Ectodermal cell (in vitro differentiated cells): ENCODE data around the gene ZMYM4.
"Not testable (repeated sequence)": the region's sequence is repeated elsewhere in the genome, so short reads cannot be mapped to it uniquely, and the experiment has no call there.

Source experiments
- H3K27ac ChIP-seq: 2 replicates; pipeline ENCODE4 v1.7.0; 2013; ENCODE audit warnings: mild to moderate bottlenecking, low read depth, low read length; ENCODE audit not compliant: insufficient read depth, poor library complexity, severe bottlenecking
- H3K27me3 ChIP-seq: 2 replicates; pipeline ENCODE4 v1.7.0; 2013; ENCODE audit warnings: mild to moderate bottlenecking, low read length; ENCODE audit not compliant: insufficient read depth, control insufficient read depth, poor library complexity, severe bottlenecking
- H3K36me3 ChIP-seq: one replicate; pipeline ENCODE4 v1.7.0; 2013; ENCODE audit warnings: low read length; ENCODE audit not compliant: control insufficient read depth, insufficient read depth
- H3K4me1 ChIP-seq: one replicate; pipeline ENCODE4 v1.7.0; 2013; ENCODE audit warnings: low read length; ENCODE audit not compliant: control insufficient read depth, insufficient read depth
- H3K4me3 ChIP-seq: 2 replicates; pipeline ENCODE4 v1.7.0; 2013; ENCODE audit warnings: low read depth, low read length, control low read depth; ENCODE audit not compliant: insufficient read depth
- H3K9me3 ChIP-seq: 2 replicates; pipeline ENCODE4 v1.7.0; 2013; ENCODE audit warnings: mild to moderate bottlenecking, low read length, moderate library complexity; ENCODE audit not compliant: control insufficient read depth
- WGBS, 2 experiments: methylation state at CpG; one replicate each; pipeline ENCODE4 v1.1.7; 2013; ENCODE audit warnings: missing lambda C conversion rate in 2 of 2; 5-methylcytosine and 5-hydroxymethylcytosine counted together

ZMYM4 gene

DNA sequence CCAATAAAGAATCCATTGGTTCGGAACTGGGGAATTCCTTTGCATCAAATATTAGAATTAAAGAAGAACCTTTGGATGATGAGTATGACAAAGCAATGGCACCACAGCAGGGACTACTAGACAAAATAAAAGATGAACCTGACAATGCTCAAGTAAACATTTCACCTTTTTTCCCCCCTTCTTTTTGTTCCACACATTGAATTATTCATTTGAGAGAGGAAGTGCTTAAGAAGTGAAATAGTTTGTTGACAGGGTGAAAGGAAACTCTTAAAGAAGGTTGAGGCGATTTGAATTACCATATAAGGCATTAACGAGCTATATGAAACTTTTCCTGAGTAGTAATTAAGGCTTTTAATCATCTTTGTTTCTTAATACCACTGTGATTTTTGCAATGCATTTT, 93.1 kb downstream of the ZMYM4 start:
- Histone ChIP-seq H3K36me3 (peaks cover 7% of the 10 kb centered on the region), H3K4me1 (no peaks in the 10 kb centered on the region), H3K27ac (no peak overlapping the region), H3K4me3 (no peak overlapping the region), H3K9me3 (no peaks in the 10 kb centered on the region), H3K27me3 (no peaks in the 10 kb centered on the region)
- WGBS, 2 experiments, result 86 to 96% methylated on average over 3 of the region's 3 CpGs

DNA sequence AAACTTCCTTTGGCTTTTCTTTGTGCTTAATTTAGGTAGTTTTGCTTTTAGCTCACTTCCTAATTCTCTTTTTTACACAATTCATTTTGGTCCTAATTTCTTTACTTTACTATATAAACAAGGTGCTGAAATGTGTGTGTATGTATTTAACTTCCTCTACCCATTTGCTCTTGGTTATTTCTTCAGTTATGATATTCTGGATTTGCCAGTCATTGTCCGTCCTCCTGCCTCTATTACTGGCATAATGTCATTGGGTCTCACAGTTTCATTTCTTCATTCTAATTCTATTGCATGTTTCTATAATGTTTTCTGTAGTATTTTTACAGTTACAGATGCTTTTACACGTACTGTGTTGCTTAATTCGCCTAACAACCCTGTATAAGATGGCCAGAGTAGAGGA, 96.2 kb downstream of the ZMYM4 start:
- H3K27ac ChIP-seq, result no peak overlapping the region
- H3K36me3 ChIP-seq, result peaks cover 7% of the 10 kb centered on the region
- no peaks in the 10 kb centered on the region for H3K27me3 ChIP-seq
- 100% methylated on average over 2 of the region's 3 CpGs for WGBS, 2 experiments
- no peaks in the 10 kb centered on the region for H3K4me1 ChIP-seq
- H3K9me3 ChIP-seq, result no peaks in the 10 kb centered on the region
- H3K4me3 ChIP-seq, result no peak overlapping the region

DNA sequence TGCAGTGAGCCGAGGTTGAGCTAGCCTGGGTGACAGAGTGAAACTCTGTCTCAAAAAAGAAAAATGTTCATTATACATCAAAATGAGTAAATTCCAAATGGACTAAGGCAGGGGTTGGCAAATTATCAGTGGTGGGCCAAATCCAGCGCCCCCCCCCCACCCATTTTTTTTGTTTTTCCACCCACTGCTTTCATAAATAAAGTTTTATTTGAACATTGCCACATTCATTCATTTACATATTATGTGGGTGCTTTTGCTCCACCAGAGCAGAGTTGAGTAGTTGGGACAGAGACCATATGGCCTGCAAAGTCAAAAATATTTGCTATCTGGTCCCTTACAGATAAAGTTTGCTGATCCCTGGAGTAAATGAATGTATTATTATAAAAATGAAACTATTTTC, 99.4 kb downstream of the ZMYM4 start:
- 81 to 100% methylated on average over 1 to 2 of the region's 2 CpGs for WGBS, 2 experiments
- Histone ChIP-seq H3K36me3 (no peaks in the 10 kb centered on the region), H3K27ac (no peak overlapping the region), H3K4me1 (no peaks in the 10 kb centered on the region), H3K27me3 (no peaks in the 10 kb centered on the region), H3K9me3 (no peaks in the 10 kb centered on the region), H3K4me3 (no peak overlapping the region)

DNA sequence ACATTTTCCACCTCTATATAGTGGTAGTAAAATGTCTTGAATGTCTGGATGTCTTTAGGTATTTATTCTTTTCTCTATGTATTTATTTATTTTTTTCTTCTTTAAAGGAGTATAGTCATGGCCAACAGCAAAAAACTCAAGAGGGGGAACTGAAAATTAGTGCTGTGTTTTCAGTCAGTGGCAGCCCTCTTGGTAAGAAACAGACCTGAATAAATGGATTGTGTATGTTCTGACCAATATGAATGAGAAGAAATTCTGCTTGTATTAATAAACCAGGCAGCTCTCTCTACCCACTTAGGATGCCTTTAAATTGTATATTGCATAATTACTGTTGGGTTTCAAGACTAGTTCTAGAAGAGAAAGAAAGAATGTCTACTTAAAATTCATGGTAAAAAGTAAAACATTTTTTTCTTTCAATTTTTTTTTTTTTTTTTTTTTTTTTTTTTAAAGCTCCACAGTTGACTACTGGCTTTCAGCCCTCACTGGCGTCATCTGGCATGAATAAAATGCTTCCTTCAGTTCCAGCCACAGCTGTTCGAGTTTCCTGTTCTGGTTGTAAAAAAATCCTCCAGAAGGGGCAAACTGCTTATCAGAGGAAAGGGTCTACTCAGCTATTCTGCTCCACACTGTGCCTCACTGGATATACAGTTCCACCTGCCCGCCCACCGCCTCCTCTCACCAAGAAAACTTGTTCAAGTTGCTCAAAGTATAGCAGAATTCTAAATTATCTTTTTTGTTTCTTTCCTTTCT, 101.6 kb downstream of the ZMYM4 start:
- H3K27ac ChIP-seq, result no peak overlapping the region
- H3K36me3 ChIP-seq, result no peaks in the 10 kb centered on the region
- H3K27me3 ChIP-seq, result no peaks in the 10 kb centered on the region
- 92 to 94% methylated on average over 4 of the region's 4 CpGs for WGBS, 2 experiments
- H3K9me3 ChIP-seq, result no peaks in the 10 kb centered on the region
- no peak overlapping the region for H3K4me3 ChIP-seq
- no peaks in the 10 kb centered on the region for H3K4me1 ChIP-seq

DNA sequence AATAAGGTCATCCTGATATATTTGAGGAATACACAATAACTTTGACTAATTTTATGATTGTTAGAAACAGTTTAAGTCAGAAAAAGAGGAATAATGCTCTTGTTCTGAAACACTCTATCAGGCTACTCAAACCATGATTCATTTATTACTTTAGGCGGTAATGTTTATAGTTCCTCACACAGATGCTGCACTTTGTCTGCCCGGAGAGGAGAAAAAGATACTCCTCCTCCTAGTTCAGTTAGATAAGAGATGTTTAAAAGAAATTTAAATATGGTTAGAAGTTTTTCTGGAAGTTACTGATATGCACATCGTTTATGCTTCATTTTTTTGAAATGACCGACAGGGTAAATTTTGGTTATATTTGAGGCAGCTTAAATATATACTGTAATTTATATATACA, 103.0 kb downstream of the ZMYM4 start:
- H3K4me1 ChIP-seq, result no peaks in the 10 kb centered on the region
- H3K4me3 ChIP-seq, result no peak overlapping the region
- H3K27ac ChIP-seq, result no peak overlapping the region
- no peaks in the 10 kb centered on the region for H3K27me3 ChIP-seq
- no peaks in the 10 kb centered on the region for H3K9me3 ChIP-seq
- WGBS, 2 experiments, result 94 to 100% methylated on average over 2 to 4 of the region's 4 CpGs
- H3K36me3 ChIP-seq, result no peaks in the 10 kb centered on the region

DNA sequence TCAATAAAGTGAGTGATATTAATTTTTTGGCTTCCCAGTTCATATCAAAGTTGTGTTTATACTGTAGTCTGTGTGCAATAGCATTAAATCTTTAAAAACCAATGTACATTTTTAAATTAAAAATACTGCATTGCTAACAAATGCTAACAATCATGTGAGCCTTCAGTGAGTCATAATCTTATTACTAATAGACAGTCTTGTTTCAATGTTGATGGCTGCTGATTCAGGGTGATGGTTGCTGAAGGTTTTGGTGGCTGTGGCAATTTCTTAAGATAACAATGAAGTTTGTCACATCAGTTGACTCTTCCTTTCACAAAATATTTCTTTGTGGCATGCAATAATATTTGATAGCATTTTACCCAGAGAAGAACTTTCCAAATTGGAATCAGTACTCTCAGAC, 109.0 kb downstream of the ZMYM4 start:
- no peaks in the 10 kb centered on the region for H3K27me3 ChIP-seq
- H3K9me3 ChIP-seq, result no peaks in the 10 kb centered on the region
- no peak overlapping the region for H3K4me3 ChIP-seq
- H3K36me3 ChIP-seq, result peaks cover 4% of the 10 kb centered on the region
- no peak overlapping the region for H3K27ac ChIP-seq
- no peaks in the 10 kb centered on the region for H3K4me1 ChIP-seq

DNA sequence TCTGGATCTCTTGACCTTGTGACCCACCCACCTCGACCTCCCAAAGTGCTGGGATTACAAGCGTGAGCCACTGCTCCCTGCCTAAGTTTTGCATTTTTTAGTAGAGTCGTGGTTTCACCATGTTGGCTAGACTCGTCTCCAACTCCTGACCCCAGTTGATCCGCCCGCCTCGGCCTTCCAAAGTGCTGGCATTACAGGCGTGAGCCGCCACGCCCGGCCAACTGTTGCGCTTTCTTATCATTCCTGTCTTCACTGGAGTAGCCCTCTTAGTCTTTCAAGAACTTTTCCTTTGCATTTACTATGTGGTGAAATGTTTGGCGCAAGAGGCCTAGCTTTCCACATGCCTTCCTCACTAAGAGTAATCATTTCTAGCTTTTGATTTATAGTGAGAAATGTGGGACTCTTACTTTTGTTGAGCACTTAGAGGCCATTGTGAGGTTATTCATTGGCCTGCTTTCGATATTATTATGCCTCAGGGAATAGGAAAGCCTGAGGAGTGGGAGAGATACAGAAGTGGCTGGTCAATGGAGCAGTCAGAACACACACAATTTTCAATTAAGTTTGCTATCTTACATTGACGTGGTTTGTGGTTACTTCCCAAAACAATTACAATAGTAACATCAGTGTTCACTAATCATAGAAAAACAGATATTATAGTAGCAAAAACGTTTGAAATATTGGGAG, 111.0 kb downstream of the ZMYM4 start:
- Histone ChIP-seq H3K27ac (no peak overlapping the region), H3K4me1 (no peaks in the 10 kb centered on the region), H3K27me3 (no peaks in the 10 kb centered on the region), H3K9me3 (no peaks in the 10 kb centered on the region), H3K4me3 (no peak overlapping the region), H3K36me3 (peaks cover 4% of the 10 kb centered on the region)
- 91 to 95% methylated on average over 15 to 16 of the region's 16 CpGs for WGBS, 2 experiments

DNA sequence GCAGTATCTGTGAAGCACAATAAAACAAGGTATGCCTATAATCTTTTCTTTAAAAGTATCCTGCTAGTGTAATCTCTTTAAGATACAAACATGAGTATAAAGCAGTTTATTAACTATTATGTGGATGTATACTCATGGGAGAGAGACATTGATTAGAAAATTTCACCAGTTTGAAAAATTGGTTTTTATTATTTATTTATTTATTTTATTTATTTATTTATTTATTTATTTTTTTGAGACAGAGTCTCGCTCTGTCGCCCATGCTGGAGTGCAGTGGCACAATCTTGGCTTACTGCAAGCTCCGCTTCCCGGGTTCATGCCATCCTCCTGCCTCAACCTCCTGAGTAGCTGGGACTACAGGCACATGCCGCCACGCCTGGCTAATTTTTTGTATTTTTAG, 111.6 kb downstream of the ZMYM4 start:
- 95 to 96% methylated on average over 6 of the region's 6 CpGs for WGBS, 2 experiments
- H3K27me3 ChIP-seq, H3K36me3 ChIP-seq, H3K4me1 ChIP-seq, H3K4me3 ChIP-seq, H3K27ac ChIP-seq, H3K9me3 ChIP-seq: not testable (repeated sequence)

DNA sequence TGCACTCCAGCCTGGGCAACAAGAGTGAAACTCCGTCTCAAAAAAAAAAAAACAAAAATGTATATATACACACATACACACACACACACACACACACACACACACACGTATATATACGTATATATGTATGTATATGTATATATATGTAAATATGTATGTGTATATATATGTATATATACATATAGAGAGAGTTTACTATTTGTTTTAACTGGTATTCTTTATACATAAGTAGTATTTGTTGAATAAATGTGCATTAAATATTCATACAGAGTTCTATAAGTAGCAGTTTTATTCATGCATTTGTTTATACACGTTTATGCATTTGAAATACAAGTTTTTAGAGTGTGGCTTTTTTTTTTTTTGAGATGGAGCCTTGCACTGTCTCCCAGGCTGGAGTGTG, 113.6 kb downstream of the ZMYM4 start:
- H3K4me3 ChIP-seq, result no peak overlapping the region
- no peak overlapping the region for H3K27ac ChIP-seq
- WGBS, 2 experiments, result 90 to 100% methylated on average over 1 to 2 of the region's 4 CpGs
- no peaks in the 10 kb centered on the region for H3K9me3 ChIP-seq
- H3K4me1 ChIP-seq, result no peaks in the 10 kb centered on the region
- H3K27me3 ChIP-seq, result no peaks in the 10 kb centered on the region
- peaks cover 14% of the 10 kb centered on the region for H3K36me3 ChIP-seq

DNA sequence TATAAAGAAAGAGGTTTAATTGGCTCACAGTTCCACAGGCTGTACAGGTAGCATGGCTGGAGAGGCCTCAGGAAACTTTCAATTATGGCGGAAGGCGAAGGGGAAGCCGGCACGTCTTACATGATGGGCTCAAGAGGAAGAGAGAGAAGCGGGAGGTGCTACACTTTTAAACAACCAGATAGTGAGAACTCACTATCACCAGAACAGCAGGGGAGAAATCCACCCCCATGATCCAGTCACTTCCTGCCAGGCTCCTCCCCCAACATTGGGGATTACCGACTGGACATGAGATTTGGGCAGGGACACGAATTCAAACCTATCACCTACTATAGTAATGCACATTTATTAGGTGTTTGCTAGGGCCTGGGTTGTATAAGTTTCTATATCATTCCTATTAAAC, 117.8 kb downstream of the ZMYM4 start:
- Histone ChIP-seq H3K4me1 (no peaks in the 10 kb centered on the region), H3K27me3 (no peaks in the 10 kb centered on the region), H3K36me3 (peaks cover 28% of the 10 kb centered on the region), H3K9me3 (no peaks in the 10 kb centered on the region), H3K4me3 (no peak overlapping the region), H3K27ac (no peak overlapping the region)
- WGBS, 2 experiments, result 91 to 94% methylated on average over 4 to 6 of the region's 7 CpGs
